BLaER1 (cell line): Measurements from ENCODE around the gene DIPK1B.
"Not testable (repeated sequence)": the region's sequence is repeated elsewhere in the genome, so short reads cannot be mapped to it uniquely, and the experiment has no call there.

Experiments used
- H3K27ac ChIP-seq: shearing (Covaris generic); formaldehyde crosslinking; 2 replicates; pipeline ENCODE4 v1.8.1; 2022
- H3K27me3 ChIP-seq: shearing (Covaris generic); formaldehyde crosslinking; 2 replicates; pipeline ENCODE4 v1.8.1; 2022
- H3K36me3 ChIP-seq: shearing (Covaris generic); formaldehyde crosslinking; 2 replicates; pipeline ENCODE4 v1.8.1; 2022
- H3K4me1 ChIP-seq: shearing (Covaris generic); formaldehyde crosslinking; 2 replicates; pipeline ENCODE4 v1.8.1; 2022
- H3K4me2 ChIP-seq: shearing (Covaris generic); formaldehyde crosslinking; 2 replicates; pipeline ENCODE4 v1.8.1; 2022
- H3K4me3 ChIP-seq: shearing (Covaris generic); formaldehyde crosslinking; 2 replicates; pipeline ENCODE4 v1.8.1; 2022
- H3K9ac ChIP-seq: shearing (Covaris generic); formaldehyde crosslinking; 2 replicates; pipeline ENCODE4 v1.8.1; 2022
- H3K9me3 ChIP-seq: shearing (Covaris generic); formaldehyde crosslinking; 2 replicates; pipeline ENCODE4 v1.8.1; 2022
- H4K20me1 ChIP-seq: shearing (Covaris generic); formaldehyde crosslinking; 2 replicates; pipeline ENCODE4 v1.8.1; 2022
- Cebpa-rat ChIP-seq: shearing (Covaris generic); IDR thresholded peaks from 2 replicates; pipeline ENCODE4 v1.8.1; 2022

Gene DIPK1B

GRCh38 chr9:136705564-136705963 lies 6.8 kb upstream of the DIPK1B start:
- Histone ChIP-seq H3K9ac (no peak overlapping the region), H3K27me3 (no peaks in the 10 kb centered on the region), H3K9me3 (no peaks in the 10 kb centered on the region), H3K4me3 (no peak overlapping the region), H3K4me1 (peaks cover 93% of the 10 kb centered on the region), H3K36me3 (no peaks in the 10 kb centered on the region), H3K4me2 (peak overlapping the region; percentile 90), H3K27ac (no peak overlapping the region), H4K20me1 (no peaks in the 10 kb centered on the region)
- no peak for TF ChIP-seq Cebpa-rat

DNA sequence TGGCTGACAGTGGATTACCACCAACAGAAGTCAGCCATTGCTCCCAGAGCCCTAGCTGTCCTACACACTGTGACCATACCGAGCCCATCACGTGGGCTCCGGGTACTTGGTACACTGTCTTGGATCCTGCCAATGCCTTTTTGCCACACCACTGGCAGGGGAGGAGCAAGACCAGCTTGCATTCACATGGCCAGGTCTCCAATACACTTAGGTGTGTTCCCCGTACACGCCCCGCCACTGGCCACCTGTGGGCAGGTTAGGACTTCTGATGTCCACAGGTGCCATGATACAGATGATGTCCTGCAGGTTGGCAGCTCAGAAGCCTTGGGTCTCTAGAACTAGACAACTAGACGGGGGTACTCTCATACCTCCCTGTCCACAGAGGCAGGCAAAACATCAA lies 5.4 kb upstream of the DIPK1B start:
- Histone ChIP-seq H3K9ac (no peak overlapping the region), H3K27me3 (no peaks in the 10 kb centered on the region), H3K9me3 (no peaks in the 10 kb centered on the region), H3K4me1 (peaks cover 92% of the 10 kb centered on the region), H3K27ac (no peak overlapping the region), H3K4me3 (no peak overlapping the region), H3K4me2 (peak overlapping the region; percentile 60; the same call in 1 of the 2 replicates), H4K20me1 (no peaks in the 10 kb centered on the region), H3K36me3 (no peaks in the 10 kb centered on the region)
- no peak for TF ChIP-seq Cebpa-rat

GRCh38 chr9:136707849-136708517 lies 4.4 kb upstream of the DIPK1B start:
- Histone ChIP-seq H4K20me1 (no peaks in the 10 kb centered on the region), H3K4me1 (peaks cover 83% of the 10 kb centered on the region), H3K36me3 (no peaks in the 10 kb centered on the region), H3K9ac (peak overlapping the region; percentile 9; the same call in 1 of the 2 replicates), H3K27me3 (no peaks in the 10 kb centered on the region), H3K9me3 (no peaks in the 10 kb centered on the region), H3K27ac (peak overlapping the region; percentile 45), H3K4me2 (peak overlapping the region; percentile 60), H3K4me3 (no peak overlapping the region)
- no peak for TF ChIP-seq Cebpa-rat

DNA sequence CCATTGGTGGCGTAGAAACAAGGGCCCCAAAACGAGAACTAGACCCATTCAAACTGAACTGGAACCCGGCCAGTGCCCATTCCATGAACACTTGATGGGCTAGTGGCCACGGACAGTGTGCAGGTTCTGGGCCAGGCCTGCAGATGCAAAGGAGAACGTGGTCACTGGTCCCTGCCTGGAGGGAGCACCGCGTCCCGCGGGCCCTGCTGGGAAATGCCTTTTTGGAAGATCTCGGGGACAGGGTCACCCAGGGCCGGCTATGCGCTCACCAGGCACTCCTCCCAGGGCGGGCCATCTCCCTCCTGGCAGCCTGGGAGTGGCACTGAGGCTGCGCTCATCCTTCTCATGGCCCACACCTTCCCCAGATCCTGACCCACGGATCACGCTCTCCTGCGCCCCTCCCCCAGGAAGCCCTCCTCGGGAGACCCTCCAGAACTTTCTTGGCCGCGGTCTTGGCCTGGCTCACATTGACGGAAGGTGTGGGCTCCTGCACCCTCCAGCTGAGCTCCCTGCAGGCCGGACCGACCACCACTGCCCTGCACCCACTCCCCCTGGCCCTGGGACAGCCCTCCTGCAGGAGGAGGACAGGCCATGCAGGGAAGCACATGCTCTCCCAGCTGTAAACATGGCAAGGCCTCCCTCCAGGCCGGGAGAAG lies 2.8 kb upstream of the DIPK1B start:
- peaks cover 81% of the 10 kb centered on the region for H3K4me1 ChIP-seq
- no peak overlapping the region for H3K9ac ChIP-seq
- H3K36me3 ChIP-seq, result no peaks in the 10 kb centered on the region
- H3K4me3 ChIP-seq, result no peak overlapping the region
- no peaks in the 10 kb centered on the region for H3K9me3 ChIP-seq
- peaks cover 14% of the 10 kb centered on the region for H4K20me1 ChIP-seq
- TF ChIP-seq Cebpa-rat, result no peak
- no peaks in the 10 kb centered on the region for H3K27me3 ChIP-seq
- H3K27ac ChIP-seq, result 0 out of 2 replicates have a peak overlapping the region, but pooled peaks have one; percentile 11
- H3K4me2 ChIP-seq, result peak overlapping the region; percentile 60

DNA sequence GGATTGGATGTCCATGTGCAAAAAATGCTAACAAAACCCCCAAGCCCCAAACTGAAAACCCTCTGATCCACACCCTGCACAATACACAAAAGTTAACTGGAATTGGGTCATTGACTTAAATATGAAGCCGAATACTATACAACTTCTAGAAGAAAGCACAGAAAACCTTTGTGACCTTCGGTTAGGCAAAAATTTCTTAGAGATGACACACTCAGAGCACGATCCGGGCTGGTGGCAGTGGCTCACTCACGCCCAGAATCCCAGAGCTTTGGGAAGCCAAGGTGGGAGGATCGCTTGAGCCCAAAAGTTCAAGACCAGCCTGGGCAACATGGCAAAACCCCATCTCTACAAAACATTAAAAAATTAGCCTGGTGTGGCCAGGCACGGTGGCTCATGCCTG lies 1.8 kb upstream of the DIPK1B start:
- Histone ChIP-seq H3K4me2 (0 out of 2 replicates have a peak overlapping the region, but pooled peaks have one; percentile 60), H3K9me3 (no peaks in the 10 kb centered on the region), H3K36me3 (peaks cover 8% of the 10 kb centered on the region), H4K20me1 (peaks cover 24% of the 10 kb centered on the region), H3K27me3 (no peaks in the 10 kb centered on the region), H3K9ac (no peak overlapping the region), H3K4me3 (no peak overlapping the region), H3K4me1 (peaks cover 81% of the 10 kb centered on the region), H3K27ac (no peak overlapping the region)
- TF ChIP-seq Cebpa-rat, result no peak

GRCh38 chr9:136711219-136711648 lies 1.1 kb upstream of the DIPK1B start:
- Histone ChIP-seq H3K4me1 (peaks cover 82% of the 10 kb centered on the region), H3K4me3 (peak overlapping the region; percentile 94; the same call in 1 of the 2 replicates), H4K20me1 (peaks cover 31% of the 10 kb centered on the region), H3K4me2 (peak overlapping the region; percentile 97), H3K36me3 (peaks cover 15% of the 10 kb centered on the region)
- not testable (repeated sequence) for H3K9ac ChIP-seq, H3K9me3 ChIP-seq, H3K27me3 ChIP-seq, H3K27ac ChIP-seq

DNA sequence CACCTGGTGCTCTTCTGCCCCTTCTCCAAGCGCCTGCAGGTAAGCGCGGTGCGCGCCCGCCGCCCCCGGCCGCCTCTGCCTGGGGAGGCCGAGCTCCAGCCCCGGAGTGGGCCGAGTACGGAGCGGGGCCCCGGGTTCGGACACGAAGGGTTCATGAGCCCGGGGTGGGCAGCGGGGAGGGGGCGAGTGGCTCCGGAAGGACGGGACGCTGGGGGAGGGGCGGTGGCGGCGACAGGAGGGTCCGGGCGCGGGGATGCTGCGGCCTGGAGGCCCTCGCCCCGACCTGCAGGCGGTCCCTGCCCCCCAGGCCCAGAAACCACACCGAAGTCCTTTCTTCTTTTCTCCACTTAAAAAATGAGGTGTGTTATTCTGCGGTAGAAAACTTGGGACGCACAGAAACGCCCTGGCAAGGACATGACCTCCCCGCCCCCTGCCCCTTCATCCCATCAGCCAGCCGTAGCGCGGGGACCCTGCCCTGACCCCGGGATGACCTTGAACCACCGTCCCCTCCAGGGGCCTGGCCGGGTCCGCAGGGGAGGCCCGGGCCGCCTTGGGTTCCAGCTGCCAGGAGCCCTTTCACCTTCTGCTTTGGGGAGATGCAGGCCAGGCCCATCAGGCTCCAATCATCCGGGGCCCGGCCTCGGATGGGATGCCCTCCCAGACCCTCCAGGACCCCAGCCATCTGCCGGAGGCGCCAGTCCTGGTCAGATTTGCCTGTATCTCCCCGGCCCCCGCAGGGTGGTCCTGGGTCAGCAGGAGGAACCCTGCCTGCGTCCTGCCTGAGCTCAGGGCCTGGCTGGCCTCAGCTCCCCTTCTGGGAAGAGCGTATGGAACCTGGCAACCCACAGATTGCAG lies 545 bp downstream of the DIPK1B start:
- Histone ChIP-seq H3K36me3 (peaks cover 25% of the 10 kb centered on the region), H4K20me1 (peaks cover 48% of the 10 kb centered on the region), H3K27me3 (no peaks in the 10 kb centered on the region), H3K9ac (peak overlapping the region; percentile 93), H3K9me3 (no peaks in the 10 kb centered on the region), H3K4me3 (peak overlapping the region; percentile 94), H3K27ac (peak overlapping the region; percentile 92), H3K4me1 (peaks cover 86% of the 10 kb centered on the region), H3K4me2 (peak overlapping the region; percentile 97)
- TF ChIP-seq Cebpa-rat, result no peak

- peak overlapping the region; percentile 93 for H3K9ac ChIP-seq
- H3K36me3 ChIP-seq, result peaks cover 28% of the 10 kb centered on the region
- TF ChIP-seq Cebpa-rat, result no peak
- H3K9me3 ChIP-seq, result no peaks in the 10 kb centered on the region
- peaks cover 54% of the 10 kb centered on the region for H4K20me1 ChIP-seq
- H3K27me3 ChIP-seq, result no peaks in the 10 kb centered on the region
- H3K4me3 ChIP-seq, result peak overlapping the region; percentile 94
- peaks cover 86% of the 10 kb centered on the region for H3K4me1 ChIP-seq
- H3K4me2 ChIP-seq, result peak overlapping the region; percentile 97
- peak overlapping the region; percentile 92 for H3K27ac ChIP-seq
These were observed 1.2 kb downstream of the DIPK1B start for GRCh38 chr9:136713550-136713949.

DNA sequence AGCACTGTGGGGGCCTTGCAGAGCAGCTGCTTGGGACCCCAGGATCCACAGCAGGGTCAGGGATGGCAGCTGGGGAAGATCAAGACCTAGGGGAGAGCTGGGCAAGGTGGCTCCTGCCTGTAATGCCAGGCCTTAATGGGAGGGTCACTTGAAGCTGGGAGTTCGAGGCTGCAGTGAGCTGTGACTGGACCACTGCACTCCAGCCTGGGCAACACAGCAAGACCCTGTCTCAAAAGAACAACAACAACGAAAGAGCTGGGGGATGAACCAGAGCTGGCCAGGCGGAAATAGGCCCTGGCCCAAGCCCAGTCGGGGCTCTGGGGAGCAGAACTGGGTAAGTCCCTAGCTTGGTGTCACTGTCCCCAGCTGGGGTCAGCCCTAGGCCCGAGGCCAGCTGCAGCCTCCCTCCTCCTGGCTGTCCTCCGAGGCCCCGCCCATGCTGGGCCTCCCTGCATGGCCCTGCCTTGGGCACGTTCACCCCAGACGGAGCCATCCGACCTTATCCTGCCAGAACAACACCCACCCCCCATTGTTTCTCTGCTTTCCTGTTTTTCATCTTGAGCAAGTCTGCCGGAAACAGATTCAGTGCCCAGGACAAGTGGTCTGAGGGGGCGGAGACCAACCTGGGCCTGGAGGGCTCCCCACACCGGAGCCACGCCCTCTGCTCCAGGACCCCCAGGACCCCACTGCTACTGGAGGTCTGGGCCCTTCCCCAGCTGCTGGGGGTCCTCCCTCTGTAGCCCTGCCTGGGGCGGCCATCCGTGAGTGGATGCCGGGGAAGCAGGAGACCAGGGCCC lies 1.9 kb downstream of the DIPK1B start:
- Histone ChIP-seq H4K20me1 (peaks cover 61% of the 10 kb centered on the region), H3K9me3 (no peaks in the 10 kb centered on the region), H3K27me3 (no peaks in the 10 kb centered on the region), H3K4me1 (peaks cover 86% of the 10 kb centered on the region), H3K4me3 (peak overlapping the region; percentile 94), H3K27ac (peak overlapping the region; percentile 92), H3K9ac (peak overlapping the region; percentile 93), H3K36me3 (peaks cover 28% of the 10 kb centered on the region), H3K4me2 (peak overlapping the region; percentile 97)
- no peak for TF ChIP-seq Cebpa-rat
